ENCODE results near the gene SENP3.

Gene SENP3

DNA sequence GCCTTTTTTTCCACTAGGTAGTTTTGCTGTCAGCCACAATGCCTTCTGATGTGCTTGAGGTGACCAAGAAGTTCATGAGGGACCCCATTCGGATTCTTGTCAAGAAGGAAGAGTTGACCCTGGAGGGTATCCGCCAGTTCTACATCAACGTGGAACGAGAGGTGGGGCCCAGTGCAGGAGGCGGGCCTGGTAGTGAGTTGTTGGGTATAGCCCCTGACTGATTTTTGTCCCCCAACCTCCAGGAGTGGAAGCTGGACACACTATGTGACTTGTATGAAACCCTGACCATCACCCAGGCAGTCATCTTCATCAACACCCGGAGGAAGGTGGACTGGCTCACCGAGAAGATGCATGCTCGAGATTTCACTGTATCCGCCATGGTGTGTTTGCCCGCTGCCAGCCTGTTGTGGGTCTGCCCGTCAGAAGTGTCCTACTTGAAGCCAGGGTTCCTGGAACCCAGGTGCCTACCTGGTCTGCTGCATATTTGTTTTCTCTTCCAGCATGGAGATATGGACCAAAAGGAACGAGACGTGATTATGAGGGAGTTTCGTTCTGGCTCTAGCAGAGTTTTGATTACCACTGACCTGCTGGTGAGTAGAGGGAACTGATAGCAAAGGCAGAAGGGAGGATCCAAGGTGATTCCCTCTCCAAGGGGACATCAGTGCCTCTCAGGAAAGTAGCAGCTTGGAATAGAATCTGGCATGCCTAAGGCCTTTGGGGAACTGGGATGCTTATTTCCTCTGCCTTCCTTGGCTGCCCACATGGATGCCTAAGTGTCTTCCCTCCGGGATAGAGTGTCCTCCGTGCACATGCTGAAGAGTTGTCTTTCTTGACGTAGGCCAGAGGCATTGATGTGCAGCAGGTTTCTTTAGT lies 15.8 kb downstream of the SENP3 start:
- DNase-seq (ENCODE audit: insufficient read length, low spot score) (no peak), FAIRE-seq (no peak)
- TF ChIP-seq, protein P1, sequence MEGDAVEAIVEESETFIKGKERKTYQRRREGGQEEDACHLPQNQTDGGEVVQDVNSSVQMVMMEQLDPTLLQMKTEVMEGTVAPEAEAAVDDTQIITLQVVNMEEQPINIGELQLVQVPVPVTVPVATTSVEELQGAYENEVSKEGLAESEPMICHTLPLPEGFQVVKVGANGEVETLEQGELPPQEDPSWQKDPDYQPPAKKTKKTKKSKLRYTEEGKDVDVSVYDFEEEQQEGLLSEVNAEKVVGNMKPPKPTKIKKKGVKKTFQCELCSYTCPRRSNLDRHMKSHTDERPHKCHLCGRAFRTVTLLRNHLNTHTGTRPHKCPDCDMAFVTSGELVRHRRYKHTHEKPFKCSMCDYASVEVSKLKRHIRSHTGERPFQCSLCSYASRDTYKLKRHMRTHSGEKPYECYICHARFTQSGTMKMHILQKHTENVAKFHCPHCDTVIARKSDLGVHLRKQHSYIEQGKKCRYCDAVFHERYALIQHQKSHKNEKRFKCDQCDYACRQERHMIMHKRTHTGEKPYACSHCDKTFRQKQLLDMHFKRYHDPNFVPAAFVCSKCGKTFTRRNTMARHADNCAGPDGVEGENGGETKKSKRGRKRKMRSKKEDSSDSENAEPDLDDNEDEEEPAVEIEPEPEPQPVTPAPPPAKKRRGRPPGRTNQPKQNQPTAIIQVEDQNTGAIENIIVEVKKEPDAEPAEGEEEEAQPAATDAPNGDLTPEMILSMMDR (IDR thresholded peaks at IDR 0.05; ENCODE audit: insufficient read depth, missing control alignments) = no peak

DNA sequence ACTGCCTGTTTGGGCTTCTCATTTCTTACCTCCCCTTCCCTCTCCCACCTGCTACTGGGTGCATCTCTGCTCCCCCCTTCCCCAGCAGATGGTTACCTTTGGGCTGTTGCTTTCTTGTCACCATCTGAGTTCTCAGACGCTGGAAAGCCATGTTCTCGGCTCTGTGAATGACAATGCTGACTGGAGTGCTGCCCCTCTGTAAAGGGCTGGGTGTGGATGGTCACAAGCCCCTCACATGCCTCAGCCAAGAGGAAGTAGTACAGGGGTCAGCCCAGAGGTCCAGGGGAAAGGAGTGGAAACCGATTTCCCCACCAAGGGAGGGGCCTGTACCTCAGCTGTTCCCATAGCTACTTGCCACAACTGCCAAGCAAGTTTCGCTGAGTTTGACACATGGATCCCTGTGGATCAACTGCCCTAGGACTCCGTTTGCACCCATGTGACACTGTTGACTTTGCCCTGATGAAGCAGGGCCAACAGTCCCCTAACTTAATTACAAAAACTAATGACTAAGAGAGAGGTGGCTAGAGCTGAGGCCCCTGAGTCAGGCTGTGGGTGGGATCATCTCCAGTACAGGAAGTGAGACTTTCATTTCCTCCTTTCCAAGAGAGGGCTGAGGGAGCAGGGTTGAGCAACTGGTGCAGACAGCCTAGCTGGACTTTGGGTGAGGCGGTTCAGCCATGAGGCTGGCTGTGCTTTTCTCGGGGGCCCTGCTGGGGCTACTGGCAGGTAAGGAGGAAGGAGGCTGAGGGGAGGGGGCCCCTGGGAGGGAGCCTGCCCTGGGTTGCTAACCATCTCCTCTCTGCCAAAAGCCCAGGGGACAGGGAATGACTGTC lies 17.5 kb downstream of the SENP3 start, which contains the start of gene CD68:
CD68 (plus strand) TSS at position 638 of the 833 bp plus-strand sequence; CDS start at position 678, 40 bp downstream.
- FAIRE-seq = no peak
- TF ChIP-seq, protein P1 (IDR thresholded peaks at IDR 0.05; ENCODE audit: insufficient read depth, missing control alignments) = no peak
- no peak for DNase-seq (ENCODE audit: insufficient read length, low spot score)

DNA sequence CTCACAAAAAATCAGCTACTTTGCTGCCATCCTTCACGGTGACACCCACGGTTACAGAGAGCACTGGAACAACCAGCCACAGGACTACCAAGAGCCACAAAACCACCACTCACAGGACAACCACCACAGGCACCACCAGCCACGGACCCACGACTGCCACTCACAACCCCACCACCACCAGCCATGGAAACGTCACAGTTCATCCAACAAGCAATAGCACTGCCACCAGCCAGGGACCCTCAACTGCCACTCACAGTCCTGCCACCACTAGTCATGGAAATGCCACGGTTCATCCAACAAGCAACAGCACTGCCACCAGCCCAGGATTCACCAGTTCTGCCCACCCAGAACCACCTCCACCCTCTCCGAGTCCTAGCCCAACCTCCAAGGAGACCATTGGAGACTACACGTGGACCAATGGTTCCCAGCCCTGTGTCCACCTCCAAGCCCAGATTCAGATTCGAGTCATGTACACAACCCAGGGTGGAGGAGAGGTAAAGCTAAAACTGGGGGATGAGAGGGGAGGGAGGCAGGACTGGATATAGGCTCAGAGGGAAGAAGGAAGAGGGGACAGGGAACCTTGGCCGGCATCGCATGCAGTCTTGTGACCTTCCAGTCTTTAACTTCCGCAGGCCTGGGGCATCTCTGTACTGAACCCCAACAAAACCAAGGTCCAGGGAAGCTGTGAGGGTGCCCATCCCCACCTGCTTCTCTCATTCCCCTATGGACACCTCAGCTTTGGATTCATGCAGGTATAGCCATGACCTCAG lies 18.3 kb downstream of the SENP3 start:
- DNase-seq (ENCODE audit: insufficient read length, low spot score) = no peak
- no peak for FAIRE-seq
- TF ChIP-seq, protein P1 (IDR thresholded peaks at IDR 0.05; ENCODE audit: insufficient read depth, missing control alignments) = no peak

DNA sequence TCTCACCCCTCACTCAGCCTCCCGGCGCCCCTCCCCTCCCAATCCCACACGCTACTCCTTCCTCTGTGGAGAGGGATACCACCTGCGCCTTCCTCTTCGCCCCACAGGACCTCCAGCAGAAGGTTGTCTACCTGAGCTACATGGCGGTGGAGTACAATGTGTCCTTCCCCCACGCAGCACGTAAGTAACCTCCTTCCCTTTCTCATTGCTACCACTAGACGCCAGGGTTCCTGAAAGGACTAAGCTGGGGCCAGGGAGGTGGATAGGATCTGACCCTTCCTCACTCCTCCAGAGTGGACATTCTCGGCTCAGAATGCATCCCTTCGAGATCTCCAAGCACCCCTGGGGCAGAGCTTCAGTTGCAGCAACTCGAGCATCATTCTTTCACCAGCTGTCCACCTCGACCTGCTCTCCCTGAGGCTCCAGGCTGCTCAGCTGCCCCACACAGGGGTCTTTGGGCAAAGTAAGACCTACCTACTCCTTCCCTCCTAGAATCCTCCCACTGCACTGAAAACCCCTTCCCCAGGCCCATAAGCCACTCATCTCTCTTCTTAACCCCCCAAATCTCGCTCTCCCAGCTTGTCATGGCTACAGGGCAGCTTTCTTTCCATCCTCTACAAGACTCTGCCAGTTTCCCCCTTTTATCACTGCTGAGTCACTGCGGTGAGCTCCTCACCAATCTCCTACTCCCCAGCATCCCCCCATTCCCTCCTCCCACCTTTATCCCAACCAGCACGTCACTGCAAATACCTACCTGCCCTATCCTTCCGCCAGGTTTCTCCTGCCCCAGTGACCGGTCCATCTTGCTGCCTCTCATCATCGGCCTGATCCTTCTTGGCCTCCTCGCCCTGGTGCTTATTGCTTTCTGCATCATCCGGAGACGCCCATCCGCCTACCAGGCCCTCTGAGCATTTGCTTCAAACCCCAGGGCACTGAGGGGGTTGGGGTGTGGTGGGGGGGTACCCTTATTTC lies 19.2 kb downstream of the SENP3 start:
- FAIRE-seq (no peak), DNase-seq (ENCODE audit: insufficient read length, low spot score) (no peak)

DNA sequence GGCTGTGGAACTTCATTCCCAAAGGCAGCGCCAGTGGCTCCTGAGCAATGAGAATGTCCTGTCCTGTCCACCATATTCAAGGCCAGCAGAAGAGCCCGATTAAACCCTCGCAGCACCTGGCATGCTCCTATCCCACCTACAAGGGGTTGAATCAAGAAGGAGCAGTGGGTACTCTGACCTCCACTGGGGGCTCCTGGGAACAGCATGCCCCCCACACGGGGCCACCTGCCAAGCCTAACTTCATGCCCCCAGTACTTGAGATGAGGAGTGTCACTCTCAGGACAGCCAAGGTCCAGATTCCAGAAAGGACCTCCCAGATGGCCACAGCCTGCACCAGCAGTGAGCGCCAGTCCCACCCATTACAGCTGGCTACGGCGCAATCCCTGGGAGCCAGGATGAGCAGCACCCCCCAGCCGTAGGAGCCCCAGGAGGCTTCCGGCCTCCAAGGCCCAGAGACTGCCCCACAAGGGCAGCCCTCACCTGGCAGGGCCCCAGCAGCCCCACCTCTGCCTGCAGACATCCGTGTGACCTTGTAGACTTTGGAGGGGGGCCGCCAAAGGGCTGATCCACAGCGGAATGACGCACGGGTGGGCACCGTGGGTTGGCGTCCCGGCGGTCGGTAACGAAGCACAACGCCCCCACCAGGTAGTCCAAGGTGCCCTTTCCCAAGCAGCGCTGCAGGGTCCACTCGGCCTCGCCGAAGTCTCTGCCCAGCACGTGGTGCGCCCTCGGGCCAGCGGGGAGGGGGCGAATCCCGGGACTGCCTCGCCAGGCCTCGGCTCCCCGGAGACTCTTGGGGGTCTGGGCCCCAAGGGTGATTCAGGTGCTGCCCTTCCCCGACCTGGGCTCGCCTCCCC lies 20.9 kb downstream of the SENP3 start:
- FAIRE-seq (no peak), DNase-seq (ENCODE audit: insufficient read length, low spot score) (no peak)
- TF ChIP-seq, protein P1 (IDR thresholded peaks at IDR 0.05; ENCODE audit: insufficient read depth, missing control alignments) = no peak

More for the DNA sequence above, 19.2 kb downstream of the SENP3 start:
- TF ChIP-seq, protein P1 (IDR thresholded peaks at IDR 0.05; ENCODE audit: insufficient read depth, missing control alignments) = no peak

Data from D721Med (cell line).